GM12874 (cell line): ENCODE results near the gene PANX1.

ENCODE experiments used
- CTCF ChIP-seq: IDR thresholded peaks from 2 replicates; pipeline ENCODE4 v1.5.1; 2011; ENCODE audit warnings: low read depth, mild to moderate bottlenecking, control low read depth, low read length, moderate library complexity; ENCODE audit not compliant: insufficient read depth

PANX1 gene

GRCh38 chr11:94196363-94196762 is 67.7 kb downstream of the PANX1 start:
- TF ChIP-seq CTCF: no peak

- TF ChIP-seq CTCF: no peak
Measured at GRCh38 chr11:94198718-94199117, 70.1 kb downstream of the PANX1 start.

GRCh38 chr11:94199136-94200130 is 70.8 kb downstream of the PANX1 start:
- no peak for TF ChIP-seq CTCF

- no peak for TF ChIP-seq CTCF
Measured at GRCh38 chr11:94201004-94201465, 72.4 kb downstream of the PANX1 start.

- TF ChIP-seq CTCF: no peak
Measured at GRCh38 chr11:94203070-94203469, 74.4 kb downstream of the PANX1 start.

- TF ChIP-seq CTCF: no peak
Measured at GRCh38 chr11:94211261-94211830, 82.7 kb downstream of the PANX1 start.

GRCh38 chr11:94212898-94213297 is 84.3 kb downstream of the PANX1 start:
- no peak for TF ChIP-seq CTCF
